B cell (primary cell): ENCODE measurements around the gene HEXD.

Experiments
- EZH2 ChIP-seq: IDR thresholded peaks from 2 replicates; pipeline ENCODE4 v1.6.1; 2012; ENCODE audit warnings: borderline replicate concordance, low read depth, mild to moderate bottlenecking, moderate library complexity, low read length; ENCODE audit not compliant: insufficient read depth, poor library complexity, severe bottlenecking
- TF ChIP-seq, protein P1 (sequence below): fragments of 200-600 bp; IDR thresholded peaks from one replicate; pipeline ENCODE4 v1.8.0; 2022; ENCODE audit warnings: antibody characterized with exemption, mild to moderate bottlenecking

DNA sequence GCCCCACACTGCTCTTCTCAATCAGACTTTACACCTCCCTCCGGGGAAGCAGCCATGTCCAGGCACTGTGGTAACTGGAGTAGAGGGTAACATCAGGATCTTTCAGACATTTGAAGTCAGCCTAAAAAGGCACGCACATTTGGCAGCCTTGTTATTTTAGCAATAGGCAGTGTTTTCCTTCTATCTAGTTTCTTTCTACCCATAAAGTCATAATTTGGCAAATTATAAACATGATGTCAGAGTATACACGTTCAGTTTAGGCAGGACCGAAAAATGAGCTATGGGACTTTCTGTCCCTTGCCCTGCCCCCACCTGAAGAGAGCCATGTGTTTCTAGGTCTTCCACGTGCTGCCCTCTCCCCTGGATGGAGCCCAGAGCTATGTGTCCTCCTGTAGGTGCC, 61.5 kb downstream of the HEXD start:
- TF ChIP-seq, protein P1, sequence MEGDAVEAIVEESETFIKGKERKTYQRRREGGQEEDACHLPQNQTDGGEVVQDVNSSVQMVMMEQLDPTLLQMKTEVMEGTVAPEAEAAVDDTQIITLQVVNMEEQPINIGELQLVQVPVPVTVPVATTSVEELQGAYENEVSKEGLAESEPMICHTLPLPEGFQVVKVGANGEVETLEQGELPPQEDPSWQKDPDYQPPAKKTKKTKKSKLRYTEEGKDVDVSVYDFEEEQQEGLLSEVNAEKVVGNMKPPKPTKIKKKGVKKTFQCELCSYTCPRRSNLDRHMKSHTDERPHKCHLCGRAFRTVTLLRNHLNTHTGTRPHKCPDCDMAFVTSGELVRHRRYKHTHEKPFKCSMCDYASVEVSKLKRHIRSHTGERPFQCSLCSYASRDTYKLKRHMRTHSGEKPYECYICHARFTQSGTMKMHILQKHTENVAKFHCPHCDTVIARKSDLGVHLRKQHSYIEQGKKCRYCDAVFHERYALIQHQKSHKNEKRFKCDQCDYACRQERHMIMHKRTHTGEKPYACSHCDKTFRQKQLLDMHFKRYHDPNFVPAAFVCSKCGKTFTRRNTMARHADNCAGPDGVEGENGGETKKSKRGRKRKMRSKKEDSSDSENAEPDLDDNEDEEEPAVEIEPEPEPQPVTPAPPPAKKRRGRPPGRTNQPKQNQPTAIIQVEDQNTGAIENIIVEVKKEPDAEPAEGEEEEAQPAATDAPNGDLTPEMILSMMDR: no peak
- no peak for TF ChIP-seq EZH2
